H1 (cell line): ENCODE measurements around the gene IQGAP3. TPM values are rescaled to one million over a fixed set of nuclear protein-coding genes. Genes with fewer than 3 reads are reported as not detected.

Experiments
- CTCF ChIA-PET: fragments of 300-600 bp; sonication (Branson Sonifier 250); formaldehyde crosslinking; loops from one replicate; lab custom pipeline; 2021; ENCODE audit not compliant: partially characterized antibody; lab: Charles Lee
- POLR2A ChIA-PET: fragments of 300-600 bp; sonication (Branson Sonifier 250); formaldehyde crosslinking; loops from one replicate; lab custom pipeline; 2021; ENCODE audit warnings: inconsistent platforms; ENCODE audit not compliant: partially characterized antibody; lab: Charles Lee
- DNase-seq, 2 experiments: peaks; one replicate each; pipeline versions ENCODE4 v3.0.0 to v3.0.0-alpha.2; 2010 to 2022; ENCODE audit warnings: low spot score in 2 of 2, low read depth in 1 of 2, mixed read lengths in 1 of 2
- FAIRE-seq: peaks from 2 replicates; lab custom pipeline; 2011; peaks lifted over from hg19 to GRCh38; lab: Jason Lieb, UNC
- H2AFZ ChIP-seq: 2 replicates; pipeline ENCODE4 v1.8.1; 2012; ENCODE audit warnings: low read length, inconsistent platforms
- H2AK5ac ChIP-seq: 2 replicates; pipeline ENCODE4 v1.6.1; 2013; ENCODE audit warnings: low read depth, low read length
- H2BK120ac ChIP-seq: replicated peaks from 2 replicates; pipeline ENCODE3; 2013; ENCODE audit warnings: low read depth, low read length, inconsistent platforms
- H2BK12ac ChIP-seq: 2 replicates; pipeline ENCODE4 v1.6.1; 2013; ENCODE audit warnings: low read depth, low read length
- H2BK15ac ChIP-seq: 2 replicates; pipeline ENCODE4 v1.6.1; 2013; ENCODE audit warnings: low read length
- H2BK20ac ChIP-seq: 2 replicates; pipeline ENCODE4 v1.6.1; 2013; ENCODE audit warnings: low read length
- H2BK5ac ChIP-seq: 2 replicates; pipeline ENCODE4 v1.6.1; 2013; ENCODE audit warnings: low read depth, low read length
- H3K14ac ChIP-seq: 2 replicates; pipeline ENCODE4 v1.6.1; 2013; ENCODE audit warnings: inconsistent platforms; ENCODE audit not compliant: insufficient read length
- H3K18ac ChIP-seq: 2 replicates; pipeline ENCODE4 v1.6.1; 2013; ENCODE audit warnings: low read length; ENCODE audit errors: extremely low read depth
- H3K23ac ChIP-seq: 2 replicates; pipeline ENCODE4 v1.6.1; 2013; ENCODE audit warnings: inconsistent platforms; ENCODE audit not compliant: insufficient read length
- H3K23me2 ChIP-seq: 2 replicates; pipeline ENCODE4 v1.6.1; 2013; ENCODE audit warnings: low read depth, low read length
- H3K27ac ChIP-seq: 2 replicates; pipeline ENCODE4 v1.6.1; 2011; ENCODE audit warnings: low read depth, low read length, inconsistent platforms
- H3K27me3 ChIP-seq, 4 experiments: replicated peaks in 1 of 4; 1 replicate in 1 of 4; 2 replicates in 3 of 4; pipeline versions ENCODE4 v1.6.1 to v1.8.1; 2011 to 2013; ENCODE audit warnings: low read length in 3 of 4, mild to moderate bottlenecking in 3 of 4, inconsistent platforms in 2 of 4, mixed read lengths in 2 of 4, moderate library complexity in 1 of 4; ENCODE audit not compliant: control insufficient read depth in 3 of 4, insufficient read depth in 3 of 4; ENCODE audit errors: extremely low read depth in 1 of 4
- H3K36me3 ChIP-seq, 4 experiments: 2 replicates each; pipeline versions ENCODE4 v1.6.1 to v1.8.1; 2011 to 2013; ENCODE audit warnings: mild to moderate bottlenecking in 4 of 4, low read length in 3 of 4, moderate library complexity in 2 of 4, control low read depth in 1 of 4, inconsistent platforms in 1 of 4; ENCODE audit not compliant: insufficient read depth in 4 of 4, control insufficient read depth in 2 of 4
- H3K4ac ChIP-seq: replicated peaks from 2 replicates; pipeline ENCODE3; 2013; ENCODE audit warnings: low read length, low read depth, mixed read lengths, inconsistent platforms; ENCODE audit not compliant: insufficient read length
- H3K4me1 ChIP-seq, 4 experiments: replicated peaks in 1 of 4; 1 replicate in 1 of 4; 2 replicates in 3 of 4; pipeline versions ENCODE4 v1.6.1 to v1.8.1; 2011 to 2013; ENCODE audit warnings: low read length in 3 of 4, inconsistent platforms in 2 of 4, mixed read lengths in 1 of 4; ENCODE audit not compliant: insufficient read depth in 4 of 4, control insufficient read depth in 3 of 4
- H3K4me2 ChIP-seq, 2 experiments: 2 replicates each; pipeline versions ENCODE4 v1.6.1 to v1.8.1; 2011 to 2013; ENCODE audit warnings: low read depth in 2 of 2, low read length in 2 of 2, control low read depth in 1 of 2, inconsistent platforms in 1 of 2, mild to moderate bottlenecking in 1 of 2; ENCODE audit not compliant: insufficient read depth in 1 of 2
- H3K4me3 ChIP-seq, 4 experiments: fragments of 200-600, 300-600 bp in 1 of 4; sonication (generic), shearing (Covaris generic), sonication (Bioruptor Twin) in 1 of 4; 2 replicates each; pipeline versions ENCODE4 v1.5.1 to v1.8.1; 2011 to 2016; ENCODE audit warnings: low read length in 4 of 4, low read depth in 3 of 4, control low read depth in 2 of 4, inconsistent platforms in 2 of 4, mild to moderate bottlenecking in 2 of 4, mixed read lengths in 1 of 4, moderate library complexity in 1 of 4; ENCODE audit not compliant: insufficient read depth in 2 of 4; ENCODE audit errors: extremely low read depth in 1 of 4
- H3K56ac ChIP-seq: replicated peaks from 2 replicates; pipeline ENCODE3; 2013; ENCODE audit warnings: low read depth, mild to moderate bottlenecking, mixed read lengths, low read length, inconsistent platforms; ENCODE audit not compliant: insufficient read length
- H3K79me1 ChIP-seq: 2 replicates; pipeline ENCODE4 v1.6.1; 2013; ENCODE audit warnings: low read depth, low read length, control low read depth
- H3K79me2 ChIP-seq, 2 experiments: 2 replicates each; pipeline versions ENCODE4 v1.6.1 to v1.8.1; 2012 to 2013; ENCODE audit warnings: low read length in 2 of 2, mild to moderate bottlenecking in 2 of 2, inconsistent platforms in 1 of 2; ENCODE audit not compliant: insufficient read depth in 2 of 2, control insufficient read depth in 1 of 2
- H3K9ac ChIP-seq, 4 experiments: replicated peaks in 1 of 4; 1 replicate in 1 of 4; 2 replicates in 3 of 4; pipeline versions ENCODE4 v1.6.1 to v1.8.1; 2011 to 2013; ENCODE audit warnings: low read depth in 3 of 4, low read length in 3 of 4, control low read depth in 2 of 4, mild to moderate bottlenecking in 2 of 4, moderate library complexity in 2 of 4, inconsistent platforms in 1 of 4; ENCODE audit errors: extremely low read depth in 1 of 4
- H3K9me3 ChIP-seq, 2 experiments: 2 replicates each; pipeline versions ENCODE4 v1.6.1 to v1.8.1; 2012 to 2013; ENCODE audit warnings: mild to moderate bottlenecking in 2 of 2, moderate library complexity in 2 of 2, control low read depth in 1 of 2, inconsistent platforms in 1 of 2, low read depth in 1 of 2, low read length in 1 of 2, mixed read lengths in 1 of 2; ENCODE audit not compliant: insufficient read depth in 2 of 2
- H4K20me1 ChIP-seq, 2 experiments: replicated peaks in 1 of 2; 2 replicates each; pipeline versions ENCODE3 to v1.8.1; 2011 to 2013; ENCODE audit warnings: inconsistent platforms in 2 of 2, low read length in 2 of 2, mild to moderate bottlenecking in 1 of 2; ENCODE audit not compliant: insufficient read depth in 2 of 2, control insufficient read depth in 1 of 2
- H4K5ac ChIP-seq: 2 replicates; pipeline ENCODE4 v1.6.1; 2013; ENCODE audit warnings: low read length, low read depth, mixed read lengths, inconsistent platforms; ENCODE audit not compliant: insufficient read length
- H4K8ac ChIP-seq: 2 replicates; pipeline ENCODE4 v1.8.0; 2013; ENCODE audit warnings: mild to moderate bottlenecking, moderate library complexity, low read length, inconsistent platforms; ENCODE audit not compliant: insufficient read depth; ENCODE audit errors: extremely low read depth
- H4K91ac ChIP-seq: replicated peaks from 2 replicates; pipeline ENCODE3; 2013; ENCODE audit warnings: low read length, mixed read lengths, inconsistent platforms; ENCODE audit not compliant: insufficient read length
- ASH2L ChIP-seq: fragments of 200-600, 300-600 bp; sonication (generic); IDR thresholded peaks from one replicate; pipeline ENCODE4 v1.7.1; 2017; ENCODE audit warnings: low read length
- BCL11A ChIP-seq, 2 experiments: IDR thresholded peaks; one replicate each; pipeline ENCODE4 v1.6.1; 2011; ENCODE audit warnings: low read depth in 2 of 2, low read length in 2 of 2, mild to moderate bottlenecking in 2 of 2
- CEBPB ChIP-seq: IDR thresholded peaks from 2 replicates; pipeline ENCODE4 v1.6.1; 2012; ENCODE audit warnings: low read depth, low read length
- CHD2 ChIP-seq: IDR thresholded peaks from 2 replicates; pipeline ENCODE4 v1.6.1; 2012; ENCODE audit warnings: low read length, improper control_type of control experiment
- CTBP2 ChIP-seq: IDR thresholded peaks from 2 replicates; pipeline ENCODE4 v1.7.0; 2011; ENCODE audit warnings: borderline replicate concordance, mild to moderate bottlenecking, moderate library complexity, mixed read lengths, low read length; ENCODE audit not compliant: insufficient read depth, insufficient read length
- GABPA ChIP-seq: IDR thresholded peaks from 2 replicates; pipeline ENCODE4 v1.6.1; 2011; ENCODE audit warnings: mild to moderate bottlenecking, low read length, moderate library complexity, borderline replicate concordance; ENCODE audit not compliant: insufficient read depth
- JUND ChIP-seq: IDR thresholded peaks from 2 replicates; pipeline ENCODE4 v1.6.1; 2011; ENCODE audit warnings: mild to moderate bottlenecking, improper control_type of control experiment, low read length
- RNF2 ChIP-seq: fragments of 200-900, 300-1000 bp; sonication (generic); IDR thresholded peaks from 2 replicates; pipeline ENCODE4 v1.7.1; 2016; ENCODE audit warnings: borderline replicate concordance, low read depth, mild to moderate bottlenecking, antibody characterized with exemption, low read length; ENCODE audit not compliant: poor library complexity, severe bottlenecking; ENCODE audit errors: missing control alignments
- SIRT6 ChIP-seq: IDR thresholded peaks from one replicate; pipeline ENCODE4 v1.7.1; 2012; ENCODE audit warnings: low read length, inconsistent platforms
- SP1 ChIP-seq: IDR thresholded peaks from 2 replicates; pipeline ENCODE4 v1.6.1; 2011; ENCODE audit warnings: low read depth, low read length
- SP4 ChIP-seq: IDR thresholded peaks from 2 replicates; pipeline ENCODE4 v1.6.1; 2012; ENCODE audit warnings: low read length, inconsistent platforms
- TAF1 ChIP-seq: IDR thresholded peaks from 2 replicates; pipeline ENCODE4 v1.6.1; 2011; ENCODE audit warnings: mild to moderate bottlenecking, low read depth, low read length
- WGBS, 2 experiments: shearing (Covaris generic) in 1 of 2; methylation state at CpG; one replicate each; pipeline versions ENCODE4 v1.1.6 to v1.1.7; 2013 to 2015; ENCODE audit warnings: low lambda C conversion rate in 2 of 2, mixed read lengths in 2 of 2, inconsistent platforms in 1 of 2, low coverage in 1 of 2, missing lambda C conversion rate in 1 of 2; ENCODE audit not compliant: insufficient replicate concordance in 2 of 2, insufficient coverage in 1 of 2, insufficient read length in 1 of 2; ENCODE audit errors: extremely low coverage in 1 of 2, missing lambda C conversion rate in 1 of 2; 5-methylcytosine and 5-hydroxymethylcytosine counted together
- polyA plus RNA-seq, 7 experiments: library from polyadenylated mRNA; depleted of rRNA in 3 of 7; stranded (reverse) in 5 of 7; unstranded in 2 of 7; fragments of >200 nt in 5 of 7; fragments of 200-250 nt in 2 of 7; gene quantifications; 1 replicate in 5 of 7; 2 replicates in 1 of 7; 4 replicates in 1 of 7; pipeline versions ENCODE4 v1.2.1 to v1.2.3, GENCODE V29; 2011 to 2013; ENCODE audit warnings: missing spikeins in 2 of 7, mixed read lengths in 2 of 7
- total RNA-seq: library from RNA; stranded (reverse); fragmentation: NEBNext Ultra II Directional; extraction: Animal tissue kit (Norgen Biotek cat#: 25700); gene quantifications from 2 replicates; pipeline ENCODE4 v1.2.1, GENCODE V29; 2021

Gene IQGAP3
- total and polyA plus RNA-seq, 2 of the 8 experiments (the other 6 are each of a cell fraction or from before 2014, with no cell fraction given), result 14.6 to 22.3 TPM

DNA sequence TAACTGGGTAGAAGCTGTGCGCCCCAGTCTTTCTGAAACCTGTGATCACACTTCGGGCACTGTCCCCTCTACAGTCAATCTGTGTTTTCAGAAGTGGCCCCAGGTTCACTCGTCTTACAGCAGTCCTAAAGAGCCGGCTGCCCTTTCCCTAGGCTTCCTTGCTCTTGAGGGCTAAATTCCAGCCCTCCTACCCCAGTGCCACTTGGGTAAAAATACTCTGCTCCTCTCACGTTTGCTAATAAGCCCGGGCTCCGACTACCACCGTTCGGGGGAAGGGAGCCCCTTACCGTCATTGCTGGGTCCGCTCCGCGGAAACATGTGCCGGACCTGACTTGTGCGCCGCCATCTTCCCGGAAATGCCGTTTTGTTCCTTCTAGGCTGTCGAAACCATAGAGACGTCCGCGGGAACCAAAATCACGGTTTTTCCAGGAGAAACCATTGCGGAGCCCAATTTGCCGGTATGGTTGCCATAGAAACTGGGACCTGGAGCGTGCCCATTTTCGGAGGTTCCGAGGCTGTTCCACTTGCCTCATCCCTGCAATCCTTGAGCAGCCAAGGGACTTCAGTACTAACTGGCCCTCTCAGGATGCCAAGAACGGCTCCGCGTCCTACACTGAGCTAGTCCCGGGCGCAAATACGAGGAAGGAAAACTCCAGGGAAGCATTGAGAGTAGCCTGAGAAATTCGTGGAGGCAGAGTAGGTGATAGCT, 28.9 kb upstream of the IQGAP3 start, which contains the start of gene GPATCH4:
TSS of gene GPATCH4 (minus strand) at position 358 of the 709 bp plus-strand sequence.
- Histone ChIP-seq H3K4me3 (peak within 1 kb of the TSS; percentile 86 to 97 (median 91)), H3K79me2 (peaks cover 3 to 19% of the 10 kb centered on the region in 2 experiments), H4K91ac (peak within 1 kb of the TSS; percentile 62), H3K4me1 (peaks cover 0 to 8% (median 3%) of the 10 kb centered on the region in 4 experiments; a peak in 5 of 7 replicates), H3K18ac (peak within 1 kb of the TSS; percentile 85), H3K9me3 (no peaks in the 10 kb centered on the region), H2AK5ac (peak within 1 kb of the TSS; percentile 71; the same call in 1 of the 2 replicates), H3K23ac (no peak within 1 kb of the TSS), H3K9ac (peak within 1 kb of the TSS; percentile 40 to 91 (median 84)), H3K56ac (peak within 1 kb of the TSS; percentile 65), H3K27ac (peak within 1 kb of the TSS; percentile 73), H2BK15ac (no peak within 1 kb of the TSS), H4K20me1 (peaks cover 0 to 1% of the 10 kb centered on the region in 2 experiments), H4K5ac (peak within 1 kb of the TSS; percentile 42), H4K8ac (peak within 1 kb of the TSS; percentile 72; the same call in 1 of the 2 replicates), H2BK20ac (no peak within 1 kb of the TSS), H2BK12ac (peak within 1 kb of the TSS; percentile 86), H3K4ac (no peak within 1 kb of the TSS), H3K27me3 (no peaks in the 10 kb centered on the region), H3K14ac (no peak within 1 kb of the TSS), H3K23me2 (peaks cover 5% of the 10 kb centered on the region; the same call in 1 of the 2 replicates), H3K79me1 (peaks cover 2% of the 10 kb centered on the region; the same call in 1 of the 2 replicates), H2BK120ac (no peak within 1 kb of the TSS), H2AFZ (peak within 1 kb of the TSS; percentile 91), H2BK5ac (peak within 1 kb of the TSS; percentile 77; the same call in 1 of the 2 replicates), H3K4me2 (peak within 1 kb of the TSS; percentile 55 to 73), H3K36me3 (peaks cover 10 to 26% (median 23%) of the 10 kb centered on the region in 4 experiments)
- POLR2A ChIA-PET, result interaction anchor here (0.6 to 6.6 kb wide), 15 partner anchors 9 to 166 kb away, joined by 3 to 66 read pairs (median 3); partner anchors contain the start of genes ISG20L2, NAXE and PRCC
- peak in 1 of 2 experiments; percentile 86 for DNase-seq
- CTCF ChIA-PET, result interaction anchor here (0.6 to 5.7 kb wide), 22 partner anchors 7 to 1038 kb away, joined by 3 to 45 read pairs (median 4); partner anchors contain the start of genes HAPLN2, IQGAP3, NAXE and NES
- peak; percentile 7 for FAIRE-seq
- 4% methylated on average over 35 of the region's 35 CpGs; no CpG with 5 or more reads in 1 of the 2 experiments for WGBS, 2 experiments
- peak; percentile 82; the same call in 1 of the 2 replicates for TF ChIP-seq SP4
- no peak for TF ChIP-seq CEBPB
- no peak for TF ChIP-seq SP1
- no peak for TF ChIP-seq CHD2
- no peak for TF ChIP-seq CTBP2
- peak; percentile 81; the same call in 1 of the 2 replicates for TF ChIP-seq GABPA
- TF ChIP-seq ASH2L, result peak; percentile 79
- no peak for TF ChIP-seq RNF2
- TF ChIP-seq JUND, result peak; percentile 5; the same call in 1 of the 2 replicates
- TF ChIP-seq BCL11A (IDR thresholded peaks at IDR 0.05; ENCODE audit: low read depth in 2 of 2, low read length in 2 of 2), result no peak
- peak; percentile 96 for TF ChIP-seq TAF1
- no peak for TF ChIP-seq SIRT6
